ENCODE measurements around the gene PLPP1.

PLPP1 gene

DNA sequence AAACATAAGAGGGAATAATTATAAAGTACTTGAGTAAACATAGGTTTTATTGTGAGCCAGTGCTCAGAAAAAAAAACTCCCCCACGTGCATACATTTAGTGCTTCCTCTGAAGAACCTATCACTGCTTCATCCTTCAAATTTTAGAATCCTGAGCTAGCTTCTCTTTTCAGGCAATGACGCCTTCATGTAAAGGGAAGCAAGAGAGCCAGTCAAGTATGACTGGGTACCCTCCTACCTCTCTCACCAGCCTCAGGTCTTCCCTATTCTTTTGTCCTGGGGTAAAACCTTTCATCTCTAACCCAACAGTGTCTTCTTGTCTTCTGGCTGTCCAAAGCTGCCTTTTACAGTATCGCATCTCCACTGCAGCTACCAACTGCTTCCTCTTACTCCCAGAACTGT, 32.0 kb downstream of the PLPP1 start:
- DNase-seq (ENCODE audit: low read depth), result no peak

DNA sequence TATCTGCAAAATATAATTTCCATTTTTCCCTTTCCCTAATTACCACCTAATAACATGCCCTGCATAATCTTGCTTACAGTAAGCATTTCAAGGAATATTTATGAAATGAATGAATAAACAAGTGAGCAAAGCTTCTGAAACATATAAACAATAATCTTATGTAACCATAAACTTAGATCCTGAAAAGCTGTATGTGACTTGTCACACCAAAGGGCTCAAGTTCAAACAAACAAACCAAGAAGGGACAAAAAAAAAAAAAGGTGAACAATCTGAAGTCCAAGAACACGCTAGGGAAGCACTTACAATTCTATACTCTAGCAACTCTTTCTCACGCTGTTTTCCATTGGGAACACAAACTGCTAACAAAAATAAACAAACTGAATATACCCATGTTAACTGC, 36.3 kb downstream of the PLPP1 start:
- DNase-seq (ENCODE audit: low read depth), result no peak

DNA sequence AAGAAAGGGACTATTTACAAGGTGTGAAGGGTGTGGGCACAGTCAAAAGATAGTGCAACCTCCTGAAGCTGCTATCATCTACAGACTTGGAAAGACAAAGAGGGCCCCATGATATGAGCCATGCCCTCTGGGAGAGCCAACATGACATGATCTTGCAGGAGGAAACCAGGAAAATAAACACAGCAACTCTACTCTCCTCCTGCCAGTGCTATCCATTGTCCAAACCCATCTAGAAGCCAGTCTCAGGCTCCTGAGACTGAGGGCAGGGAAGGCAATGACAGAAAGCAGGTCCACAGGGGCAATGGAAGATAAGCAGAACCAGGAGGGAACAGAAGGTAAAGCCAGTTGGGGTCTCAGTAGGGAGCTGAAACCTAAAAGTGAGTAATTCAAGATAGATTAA, 37.1 kb downstream of the PLPP1 start:
- DNase-seq (ENCODE audit: low read depth), result no peak

DNA sequence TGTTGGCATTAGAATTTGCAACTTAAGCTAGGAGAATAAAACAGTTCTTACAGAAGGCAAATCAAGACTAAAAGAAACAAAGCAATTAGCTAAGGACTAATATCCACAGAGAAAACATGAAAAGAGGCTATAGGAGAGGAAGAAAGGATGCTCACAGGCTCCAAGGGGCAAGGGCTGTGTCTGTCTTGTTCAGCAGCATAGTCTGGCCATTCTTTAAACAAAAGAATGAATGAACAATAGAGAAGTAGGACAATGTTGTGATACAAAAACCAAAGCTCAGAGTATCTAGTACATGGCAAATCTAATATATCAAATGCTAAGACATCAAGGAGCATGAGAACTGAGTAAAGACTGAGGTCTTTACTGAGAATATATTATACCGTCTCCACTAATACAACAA, 39.5 kb downstream of the PLPP1 start:
- DNase-seq (ENCODE audit: low read depth), result no peak

DNA sequence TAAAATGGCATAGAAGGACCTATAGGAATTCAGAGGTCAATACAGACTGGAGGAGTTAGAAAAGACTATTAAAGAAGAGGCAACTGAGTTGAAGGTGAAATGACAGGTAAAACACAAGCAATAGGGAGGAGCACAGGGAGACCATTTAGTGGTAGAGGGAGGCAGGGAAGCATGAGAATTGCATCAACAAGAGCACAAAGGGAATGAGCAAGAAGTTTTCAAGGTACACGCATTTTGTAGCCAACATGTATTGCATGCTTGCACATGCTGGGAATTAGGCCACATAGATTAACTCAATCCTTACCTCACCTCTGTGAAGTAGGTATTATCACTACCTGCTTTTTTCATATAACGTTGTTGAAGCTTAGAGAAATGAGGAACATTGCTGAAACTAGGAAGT, 42.3 kb downstream of the PLPP1 start:
- DNase-seq (ENCODE audit: low read depth), result no peak

DNA sequence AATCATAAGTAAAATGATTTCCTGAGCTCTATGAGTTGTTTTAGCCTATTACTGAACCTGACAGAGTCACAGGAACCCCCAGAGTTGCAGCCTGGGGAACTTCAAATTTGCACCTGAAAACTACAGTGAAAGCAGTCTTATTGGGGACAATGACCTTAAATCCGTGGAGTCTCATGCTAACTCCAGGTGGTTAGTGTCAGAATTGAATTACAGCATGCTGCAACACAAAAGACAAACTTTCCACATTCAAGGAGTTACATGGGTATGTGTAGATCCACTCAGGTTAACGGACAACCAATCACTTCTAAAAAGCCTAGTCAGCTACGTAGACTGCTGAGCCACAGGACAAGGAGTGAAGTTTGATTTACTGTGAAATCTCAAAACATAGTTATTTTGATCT, 49.7 kb downstream of the PLPP1 start:
- DNase-seq (ENCODE audit: low read depth), result no peak

DNA sequence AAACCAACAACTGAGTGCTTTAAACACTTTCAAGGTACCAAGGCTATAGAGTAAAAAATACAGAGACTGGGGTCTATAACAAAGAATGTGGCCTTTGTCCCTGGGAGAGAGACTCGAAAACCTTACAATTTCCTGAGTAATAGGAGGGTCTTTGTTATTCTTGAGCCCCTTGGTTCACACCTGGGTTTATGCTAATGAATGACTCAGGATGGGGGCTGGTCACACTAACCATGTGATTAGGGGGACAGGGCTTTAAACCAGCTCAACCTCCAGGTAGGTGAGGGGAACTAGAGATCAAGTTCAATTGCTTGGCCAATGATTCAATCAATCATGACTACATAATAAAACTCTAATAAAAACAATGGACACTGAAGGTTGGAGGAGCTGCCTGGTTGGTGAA, 50.2 kb downstream of the PLPP1 start:
- no peak for DNase-seq (ENCODE audit: low read depth)

DNA sequence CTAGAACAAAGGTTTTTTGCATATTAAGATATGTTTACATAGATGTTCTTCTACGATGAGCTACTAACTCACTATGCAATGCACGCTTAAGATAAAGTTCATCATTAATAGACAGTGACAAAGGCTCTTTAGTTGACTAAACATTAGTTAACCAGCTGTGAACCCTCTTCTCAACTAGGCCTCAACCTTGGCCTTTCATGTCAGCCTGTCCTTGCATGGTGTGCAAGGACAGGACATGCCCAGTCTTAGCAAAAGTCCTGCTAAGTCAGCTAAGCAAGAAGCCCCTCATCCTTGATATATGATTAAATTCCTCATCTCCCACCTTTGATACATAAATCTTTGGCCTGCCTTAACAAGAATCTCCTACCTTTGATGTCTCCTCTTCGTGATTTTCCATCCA, 50.9 kb downstream of the PLPP1 start:
- DNase-seq (ENCODE audit: low read depth), result no peak

DNA sequence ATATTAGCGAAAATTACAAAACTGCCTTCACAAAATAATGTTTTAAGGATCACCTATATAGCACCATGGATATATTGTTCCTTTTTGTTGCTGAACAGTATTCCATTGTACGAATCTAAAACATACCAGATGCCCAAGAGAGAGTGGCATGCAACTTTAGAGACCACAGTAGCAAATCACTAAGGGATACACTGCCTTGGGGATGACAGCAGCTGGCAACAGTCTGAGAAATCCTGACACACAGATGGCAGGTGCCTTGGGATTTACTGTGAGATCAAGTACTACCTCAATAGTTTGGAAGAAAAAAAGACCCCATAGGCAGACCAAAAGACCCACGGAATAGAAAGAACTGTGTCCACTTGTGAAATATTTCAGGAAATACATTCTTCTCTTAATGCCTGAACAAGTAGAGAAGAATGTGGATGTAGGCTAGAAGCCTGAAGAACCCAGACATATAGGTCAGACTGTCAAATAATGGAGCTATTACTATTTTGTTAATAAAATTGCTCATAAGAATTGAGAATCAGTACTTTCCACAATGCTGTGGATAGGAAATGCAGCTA, 53.4 kb downstream of the PLPP1 start:
- DNase-seq (ENCODE audit: low read depth), result no peak

DNA sequence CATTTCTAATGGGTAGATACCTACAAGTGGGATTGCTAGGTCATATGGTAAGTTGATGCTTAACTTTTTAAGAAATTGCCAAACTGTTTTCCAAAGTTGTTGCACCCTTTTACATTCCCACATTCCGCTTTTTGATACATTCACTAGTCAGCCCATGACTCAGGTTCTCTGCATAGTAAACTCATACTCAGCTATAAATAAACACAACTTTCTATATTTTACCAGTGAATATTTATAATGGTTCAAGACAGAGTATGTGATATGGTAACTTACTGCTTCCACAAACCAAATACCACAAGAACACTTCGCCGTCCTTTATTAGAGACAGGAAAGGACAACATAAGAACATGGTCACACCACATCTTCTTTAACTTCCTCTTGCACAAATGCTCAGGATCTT, 54.0 kb downstream of the PLPP1 start:
- no peak for DNase-seq (ENCODE audit: low read depth)

DNA sequence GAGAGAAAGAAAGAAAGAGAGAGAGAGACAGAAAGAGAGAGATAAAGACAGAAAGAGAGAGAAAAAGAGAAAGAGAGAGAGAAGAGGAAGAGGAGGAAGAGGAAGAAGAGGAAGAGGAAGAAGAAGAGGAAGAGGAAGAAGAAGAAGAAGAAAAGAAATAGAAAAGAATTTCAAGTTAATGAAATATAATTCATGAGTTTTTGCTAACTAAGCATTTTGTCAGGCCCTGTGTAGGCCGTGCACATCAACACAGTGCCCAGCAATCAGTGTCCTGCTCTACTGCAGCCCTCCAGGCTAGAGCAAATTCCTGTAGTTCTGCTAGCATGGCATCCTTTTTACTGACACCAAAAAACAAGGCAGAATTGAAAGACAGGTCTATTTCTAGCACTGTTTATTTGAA, 62.1 kb downstream of the PLPP1 start:
- DNase-seq (ENCODE audit: low read depth), result no peak

DNA sequence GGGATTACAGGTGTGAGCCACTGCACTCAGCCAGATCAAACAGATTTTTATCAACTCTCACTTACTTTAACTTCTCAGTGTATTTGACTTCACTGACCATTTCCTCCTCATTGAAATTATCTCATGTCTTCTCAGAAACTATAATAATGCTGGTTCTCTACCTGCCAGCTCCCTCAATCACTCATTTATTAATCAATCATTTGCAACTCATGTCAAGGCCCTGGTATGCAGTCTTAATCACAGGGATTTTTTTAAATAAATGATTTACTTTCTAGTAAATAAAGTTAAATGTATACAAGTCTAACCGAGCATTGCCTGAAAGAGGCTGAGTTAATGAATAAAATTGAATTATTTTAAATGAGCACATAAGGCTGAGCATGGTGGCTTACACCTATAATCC, 63.3 kb downstream of the PLPP1 start:
- DNase-seq (ENCODE audit: low read depth), result no peak

DNA sequence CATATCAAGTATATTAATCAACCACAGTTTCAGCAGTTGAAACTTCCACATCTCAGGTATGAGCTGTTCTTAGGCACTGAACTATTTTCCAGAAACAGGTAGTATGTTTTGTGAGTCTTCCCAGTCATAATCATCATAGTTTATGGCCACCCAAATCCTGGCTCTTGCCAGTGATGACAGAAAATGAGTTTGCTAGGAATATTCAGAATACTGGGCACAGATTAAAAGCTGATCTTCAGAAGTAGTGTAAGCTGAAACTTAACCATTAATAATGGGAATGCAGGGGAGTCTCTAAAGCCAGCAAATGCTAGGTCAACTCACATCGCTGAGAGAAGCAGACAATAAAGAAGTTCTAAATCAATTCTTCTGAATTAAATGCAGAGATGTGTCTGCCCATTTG, 64.5 kb downstream of the PLPP1 start:
- no peak for DNase-seq (ENCODE audit: low read depth)

DNA sequence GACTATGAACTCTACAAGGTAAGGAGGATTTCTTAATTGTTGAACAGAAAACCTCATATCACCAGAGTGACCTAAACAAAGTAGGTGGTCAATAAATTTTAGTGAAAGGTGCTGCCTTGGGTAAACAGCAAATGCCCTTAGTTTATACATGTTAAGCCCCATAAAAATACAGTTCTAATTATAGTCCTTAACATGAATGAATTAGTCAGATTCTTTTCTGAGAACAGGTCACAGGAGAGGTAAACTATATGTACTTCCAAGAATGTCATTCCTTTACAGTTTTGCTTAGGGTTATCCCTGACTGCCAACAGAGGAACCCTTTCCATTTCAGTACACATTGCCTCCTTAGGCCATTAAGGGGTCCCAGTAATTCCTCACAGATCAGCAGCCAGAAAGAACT, 64.9 kb downstream of the PLPP1 start:
- DNase-seq (ENCODE audit: low read depth), result no peak

DNA sequence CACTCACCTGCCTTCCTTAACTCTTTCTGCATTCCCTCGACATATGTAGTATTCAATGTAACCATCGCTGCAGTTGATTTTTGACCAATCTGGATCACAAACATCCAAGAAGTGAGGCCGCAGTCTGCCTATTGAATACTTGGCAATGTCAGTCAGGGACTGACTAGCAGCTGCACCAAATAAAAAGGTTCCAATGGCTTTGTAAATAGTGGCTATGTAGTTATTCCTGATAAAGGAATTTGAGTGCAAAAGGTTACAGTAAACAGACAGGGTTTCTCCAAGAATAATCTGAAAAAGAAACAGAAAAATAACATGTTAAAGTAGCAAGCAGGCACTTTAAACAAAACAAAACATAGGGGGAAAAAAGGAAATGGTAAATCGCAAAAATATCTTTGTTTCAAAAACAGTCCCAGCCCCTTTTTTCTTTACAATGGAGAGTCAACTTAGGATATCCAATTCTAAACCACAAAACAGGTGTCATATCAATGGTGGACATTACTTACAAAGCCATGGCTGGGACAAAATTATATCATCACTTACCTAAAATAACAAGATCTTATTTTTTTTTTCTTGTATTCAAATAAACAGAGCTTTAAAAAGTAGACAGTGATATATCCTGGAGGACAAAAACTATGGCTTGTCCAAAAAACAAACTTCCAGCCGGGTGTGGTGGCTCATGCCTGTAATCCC, 66.8 kb downstream of the PLPP1 start:
- no peak for DNase-seq (ENCODE audit: low read depth)

DNA sequence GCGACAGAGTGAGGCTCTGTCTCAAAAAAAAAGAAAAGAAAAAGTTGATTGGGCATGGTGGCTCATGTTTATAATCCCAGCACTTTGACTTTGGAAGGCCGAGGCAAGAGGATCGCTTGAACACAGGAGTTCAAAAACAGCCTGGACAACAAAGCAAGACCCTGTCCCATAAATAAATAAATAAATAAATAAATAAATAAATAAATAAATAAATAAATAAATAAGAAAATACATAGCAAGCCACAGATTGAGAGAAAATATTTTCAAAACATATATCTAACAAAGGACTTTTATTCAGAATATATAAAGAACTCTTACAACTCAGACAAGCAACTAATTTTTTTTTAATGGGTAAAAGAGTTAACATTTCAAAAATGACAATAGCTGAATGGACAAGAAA, 71.2 kb downstream of the PLPP1 start:
- no peak for DNase-seq (ENCODE audit: low read depth)

DNA sequence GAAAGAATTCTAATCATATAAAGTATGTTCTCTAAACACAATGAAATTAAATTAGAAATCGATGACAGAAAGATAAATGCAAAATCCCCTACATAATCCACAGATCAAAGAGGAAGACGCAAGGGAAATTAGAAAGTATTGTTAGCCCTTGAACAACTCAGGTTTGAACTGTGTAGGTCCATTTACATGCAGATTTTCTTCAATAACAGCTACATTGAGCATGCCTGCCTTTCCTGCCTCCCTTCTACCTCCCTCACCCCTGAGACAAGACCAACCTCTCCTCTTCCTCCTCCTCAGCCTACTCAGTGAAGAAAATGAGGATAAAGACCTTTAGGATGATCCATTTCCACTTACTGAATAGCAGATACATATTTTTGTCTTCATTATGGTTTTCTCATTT, 75.2 kb downstream of the PLPP1 start:
- DNase-seq (ENCODE audit: low read depth), result no peak

DNA sequence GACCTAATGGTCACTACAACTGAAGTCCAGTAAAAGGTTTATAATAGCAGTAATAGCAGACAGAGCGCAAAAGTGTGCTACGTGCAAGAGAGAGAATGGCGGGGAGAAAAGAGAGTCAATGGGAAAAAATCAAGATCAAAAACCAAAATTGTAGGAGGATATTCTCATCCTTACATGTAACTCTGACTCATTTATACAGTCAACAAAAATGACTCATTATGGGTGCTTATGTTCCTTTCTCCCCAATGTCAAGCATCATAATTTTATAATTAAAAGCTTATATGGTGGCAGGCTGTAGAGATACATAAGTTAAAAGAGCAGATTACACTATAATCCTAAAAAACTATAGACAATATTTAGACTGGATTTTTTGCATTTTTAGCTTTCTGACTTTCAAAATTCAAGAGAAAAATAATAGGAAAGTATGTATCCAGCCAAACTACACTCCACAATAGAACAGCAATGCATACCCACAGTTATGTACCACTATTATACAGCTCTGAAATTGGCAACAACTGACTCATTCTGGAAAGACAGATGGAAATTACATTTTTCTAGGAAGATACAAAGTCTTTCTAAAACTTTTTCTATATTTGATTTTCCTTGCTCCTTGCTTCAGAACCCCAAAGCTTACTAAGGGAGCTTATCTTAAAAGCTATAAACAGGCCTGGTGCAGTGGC, 78.4 kb downstream of the PLPP1 start:
- DNase-seq (ENCODE audit: low read depth), result no peak

DNA sequence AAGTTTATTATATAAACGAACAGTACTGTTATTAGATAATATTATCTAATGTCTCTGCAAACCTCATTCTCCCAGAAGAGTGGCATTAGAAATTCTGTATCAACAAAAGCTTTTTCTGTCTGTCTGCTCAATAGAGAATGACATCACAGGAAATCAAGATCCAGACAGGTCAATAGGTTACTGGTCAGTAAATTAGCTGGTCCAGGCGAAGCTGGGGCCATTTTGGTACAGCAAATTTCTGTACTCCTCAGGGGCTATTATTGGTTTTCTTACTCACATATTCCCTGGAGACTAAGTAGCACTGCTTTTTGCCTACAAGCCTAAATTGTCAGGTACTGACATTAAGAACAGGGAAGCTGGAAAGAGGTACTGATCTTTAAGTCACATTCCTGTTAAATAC, 80.5 kb downstream of the PLPP1 start:
- DNase-seq (ENCODE audit: low read depth), result no peak

DNA sequence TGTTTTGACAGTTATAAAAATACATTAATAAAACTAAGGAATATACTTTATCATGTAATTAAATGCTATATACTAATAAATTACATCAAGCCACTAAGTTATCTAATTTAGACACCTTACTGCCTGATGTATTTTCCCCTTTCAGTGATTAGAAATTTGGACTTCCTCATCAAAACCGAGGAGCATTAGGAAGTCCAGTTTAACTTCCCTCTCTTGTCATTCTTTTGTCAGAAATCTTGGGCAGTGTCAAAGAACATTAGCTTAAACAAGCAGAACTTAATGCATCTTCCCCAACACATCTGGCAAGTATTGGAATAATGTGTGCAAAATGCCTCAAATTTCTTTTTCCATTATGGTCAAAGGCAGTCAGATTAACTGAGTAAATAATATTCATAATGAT, 81.6 kb downstream of the PLPP1 start:
- no peak for DNase-seq (ENCODE audit: low read depth)

DNA sequence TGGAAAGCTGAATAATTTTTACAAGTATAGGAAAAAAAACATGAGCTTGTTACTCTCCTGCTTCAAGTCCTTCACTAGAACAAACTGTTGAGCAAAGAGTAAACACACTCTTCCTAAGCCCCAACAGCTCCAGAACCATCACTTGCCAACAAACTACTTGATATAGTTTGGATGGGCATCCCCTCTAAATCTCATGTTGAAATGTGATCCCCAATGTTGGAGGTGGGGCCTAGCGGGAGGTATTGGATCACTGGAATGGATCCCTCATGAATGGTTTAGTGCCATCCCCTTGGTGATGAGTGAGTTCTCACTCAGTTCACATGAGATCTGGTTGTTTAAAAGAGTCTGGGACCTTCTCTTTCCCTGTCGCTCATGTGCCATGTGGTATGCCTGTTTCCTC, 82.8 kb downstream of the PLPP1 start:
- no peak for DNase-seq (ENCODE audit: low read depth)

DNA sequence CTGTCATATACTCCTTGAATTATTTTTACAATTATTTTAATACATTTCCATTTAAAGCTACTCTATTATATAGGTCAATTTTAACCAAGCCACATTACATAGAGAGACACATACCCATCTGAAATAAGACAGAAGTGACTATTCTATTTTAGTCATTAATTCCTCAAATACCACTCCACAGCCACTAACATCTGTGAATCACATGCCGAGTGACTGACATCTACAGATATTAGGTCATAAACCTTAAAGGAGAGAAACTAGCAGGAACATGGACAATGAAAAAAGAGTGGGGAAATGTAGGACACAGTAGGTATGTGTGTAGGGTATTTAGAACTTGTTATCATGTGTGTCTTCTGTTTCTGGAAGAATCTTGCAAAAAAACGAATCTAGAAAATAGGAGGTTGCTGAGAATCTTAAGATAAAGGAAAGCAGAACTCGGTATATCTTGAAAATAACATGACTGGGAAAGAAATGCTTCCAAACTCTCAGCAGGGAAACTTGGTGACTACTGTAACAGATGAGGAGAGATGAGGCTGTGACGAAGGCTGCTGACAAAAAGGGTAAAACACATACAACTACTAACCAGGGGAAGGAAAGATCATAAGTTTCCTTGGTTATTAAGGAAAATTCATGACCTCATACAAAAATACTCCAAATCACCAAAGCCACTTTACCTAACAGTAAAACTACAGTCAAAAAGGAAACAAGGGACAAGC, 84.6 kb downstream of the PLPP1 start:
- no peak for DNase-seq (ENCODE audit: low read depth)

DNA sequence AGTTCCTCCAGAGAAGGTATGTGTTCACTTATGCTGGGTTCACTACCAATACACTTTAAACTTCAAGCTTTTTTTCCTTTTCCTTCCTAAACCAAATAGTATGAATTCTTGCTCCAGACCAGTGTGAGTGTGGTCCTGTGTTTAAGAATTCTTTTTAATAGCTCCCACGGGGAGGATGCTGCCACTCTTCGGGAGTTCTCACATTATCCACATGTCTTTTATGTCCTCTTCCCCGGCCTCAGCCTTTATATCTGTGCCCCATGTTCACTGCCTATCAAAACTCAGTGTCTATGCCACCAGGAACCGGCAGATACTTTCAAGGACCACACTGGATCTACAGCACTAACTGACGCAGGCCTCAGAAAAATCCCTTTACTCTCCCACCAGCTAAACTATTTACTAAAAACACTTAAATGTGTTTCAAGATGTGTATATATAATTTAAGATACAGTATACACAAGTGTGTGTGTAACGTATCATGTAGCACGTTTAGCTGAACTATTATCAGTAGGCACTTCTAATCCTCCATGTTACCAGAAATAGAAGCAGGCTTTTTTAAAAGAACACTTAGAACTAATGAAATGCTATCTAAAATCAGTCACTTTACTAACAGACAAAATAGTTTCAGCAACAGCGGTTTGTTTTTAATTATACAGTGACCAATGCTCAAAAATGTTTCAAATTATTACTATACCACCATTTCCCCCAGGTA, 88.0 kb downstream of the PLPP1 start:
- no peak for DNase-seq (ENCODE audit: low read depth)
